GM19468 (cell line): ENCODE measurements around the gene PRSS27.

Experiments
- ATAC-seq: cut with Tn5 transposase; IDR thresholded peaks from one replicate; pipeline ENCODE4 v1.9.1; 2021; ENCODE audit warnings: mild to moderate bottlenecking, moderate library complexity, moderate number of reproducible peaks; ENCODE audit not compliant: unreplicated experiment; ENCODE audit errors: extremely low read depth

Gene PRSS27

GRCh38 chr16:2720064-2720457, at the start of gene PRSS27:
Gene PRSS27 (minus strand): TSS chr16:2720224. CDS start chr16:2720160, 64 bp downstream.
- ATAC-seq, result no peak

- ATAC-seq, result no peak
Observed at GRCh38 chr16:2769675-2770056, 49.6 kb upstream of the PRSS27 start.

DNA sequence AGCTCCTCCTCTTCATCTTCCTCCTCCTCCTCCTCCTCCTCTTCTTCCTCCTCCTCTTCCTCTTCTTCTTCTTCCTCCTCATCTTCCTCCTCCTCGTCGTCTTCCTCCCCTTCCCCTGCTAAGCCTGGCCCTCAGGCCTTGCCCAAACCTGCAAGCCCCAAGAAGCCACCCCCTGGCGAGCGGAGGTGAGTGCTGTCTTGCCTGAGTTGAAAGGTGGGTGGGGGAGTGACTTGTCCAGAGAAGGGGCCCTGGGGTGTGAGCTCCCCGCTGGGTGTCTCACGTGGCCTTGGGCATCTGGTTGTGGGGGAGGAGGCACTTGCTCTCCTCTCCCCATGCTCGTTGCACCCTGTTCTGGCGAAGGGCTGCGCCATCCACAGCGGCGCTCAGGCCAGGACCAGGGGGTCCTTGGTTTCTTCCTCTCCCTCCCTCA, 49.1 kb upstream of the PRSS27 start:
- ATAC-seq, result no peak

GRCh38 chr16:2768403-2769089, 48.5 kb upstream of the PRSS27 start:
- ATAC-seq, result no peak

- ATAC-seq, result no peak
Observed at GRCh38 chr16:2767891-2768290, 47.9 kb upstream of the PRSS27 start.

- no peak for ATAC-seq
Observed at GRCh38 chr16:2767140-2767731, 47.2 kb upstream of the PRSS27 start.

DNA sequence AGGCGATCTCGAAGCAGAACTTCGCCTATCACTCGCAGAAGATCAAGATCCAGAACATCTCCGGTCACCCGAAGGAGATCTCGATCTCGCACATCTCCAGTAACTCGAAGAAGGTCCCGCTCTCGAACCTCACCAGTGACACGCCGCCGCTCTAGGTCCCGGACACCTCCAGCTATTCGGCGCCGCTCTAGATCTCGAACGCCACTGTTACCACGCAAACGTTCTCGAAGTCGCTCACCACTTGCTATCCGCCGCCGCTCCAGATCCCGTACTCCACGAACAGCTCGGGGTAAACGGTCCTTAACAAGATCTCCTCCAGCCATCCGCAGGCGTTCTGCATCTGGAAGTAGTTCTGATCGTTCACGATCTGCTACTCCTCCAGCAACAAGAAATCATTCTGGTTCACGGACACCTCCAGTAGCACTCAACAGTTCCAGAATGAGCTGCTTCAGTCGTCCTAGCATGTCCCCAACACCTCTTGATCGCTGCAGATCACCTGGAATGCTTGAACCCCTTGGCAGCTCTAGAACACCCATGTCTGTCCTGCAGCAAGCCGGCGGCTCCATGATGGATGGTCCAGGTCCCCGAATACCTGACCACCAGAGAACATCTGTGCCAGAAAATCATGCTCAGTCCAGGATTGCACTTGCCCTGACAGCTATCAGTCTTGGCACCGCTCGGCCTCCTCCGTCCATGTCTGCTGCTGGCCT, 46.6 kb upstream of the PRSS27 start:
- no peak for ATAC-seq

- no peak for ATAC-seq
Observed at GRCh38 chr16:2765462-2766404, 45.7 kb upstream of the PRSS27 start.

GRCh38 chr16:2764718-2765117, 44.7 kb upstream of the PRSS27 start:
- ATAC-seq, result no peak

- ATAC-seq, result no peak
Observed at GRCh38 chr16:2763173-2763572, 43.1 kb upstream of the PRSS27 start.

GRCh38 chr16:2762711-2763110, 42.7 kb upstream of the PRSS27 start:
- no peak for ATAC-seq

- ATAC-seq, result no peak
Observed at GRCh38 chr16:2761886-2762583, 42.0 kb upstream of the PRSS27 start.

DNA sequence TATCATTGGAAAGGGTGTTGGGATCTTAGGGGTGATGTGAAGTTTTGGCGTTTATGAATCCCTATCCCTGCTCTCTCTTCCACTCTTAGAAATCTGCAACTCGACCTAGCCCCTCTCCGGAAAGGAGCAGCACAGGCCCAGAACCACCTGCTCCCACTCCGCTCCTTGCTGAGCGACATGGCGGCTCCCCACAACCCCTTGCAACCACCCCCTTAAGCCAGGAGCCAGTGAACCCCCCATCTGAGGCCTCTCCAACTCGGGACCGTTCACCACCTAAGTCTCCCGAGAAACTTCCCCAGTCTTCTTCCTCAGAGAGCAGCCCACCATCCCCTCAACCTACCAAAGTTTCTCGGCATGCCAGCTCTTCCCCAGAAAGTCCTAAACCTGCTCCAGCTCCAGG, 41.4 kb upstream of the PRSS27 start:
- ATAC-seq, result no peak

- no peak for ATAC-seq
Observed at GRCh38 chr16:2757344-2757743, 37.3 kb upstream of the PRSS27 start.

DNA sequence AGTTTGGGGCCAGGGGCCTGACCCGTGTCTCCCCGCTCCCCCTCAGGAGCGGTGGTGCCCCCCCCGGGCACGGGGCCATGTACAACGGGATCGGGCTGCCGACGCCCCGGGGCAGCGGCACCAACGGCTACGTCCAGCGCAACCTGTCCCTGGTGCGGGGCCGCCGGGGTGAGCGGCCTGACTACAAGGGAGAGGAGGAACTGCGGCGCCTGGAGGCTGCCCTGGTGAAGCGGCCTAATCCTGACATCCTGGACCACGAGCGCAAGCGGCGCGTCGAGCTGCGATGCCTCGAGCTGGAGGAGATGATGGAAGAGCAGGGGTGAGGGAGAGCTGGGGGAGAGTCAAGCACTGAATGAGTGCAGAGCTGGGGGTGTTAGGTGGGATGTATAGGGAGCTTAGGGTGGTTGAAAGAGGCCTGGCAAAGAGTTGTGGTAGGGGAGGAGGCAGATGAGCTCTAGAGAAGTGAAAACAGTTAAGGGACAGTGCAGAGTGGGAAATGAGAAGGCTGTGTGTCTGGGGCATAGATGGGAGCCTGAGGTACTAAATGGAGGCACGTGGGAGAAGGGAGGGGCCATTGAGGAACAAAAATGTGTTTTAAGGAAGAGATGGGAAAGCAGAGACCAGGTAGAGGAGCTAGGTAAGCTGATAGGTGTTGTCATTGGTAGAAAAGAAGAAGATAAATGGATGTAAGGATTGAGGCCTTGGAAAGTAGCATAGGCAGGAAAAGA, 36.4 kb upstream of the PRSS27 start:
- no peak for ATAC-seq

GRCh38 chr16:2755158-2755557, 35.1 kb upstream of the PRSS27 start:
- ATAC-seq, result no peak

- ATAC-seq, result no peak
Observed at GRCh38 chr16:2753733-2754020, 33.7 kb upstream of the PRSS27 start.

GRCh38 chr16:2752850-2753732, 33.1 kb upstream of the PRSS27 start:
- peak; percentile 7 for ATAC-seq
